Measurements from ENCODE around the gene OGN. TPM values are rescaled to one million over a fixed set of nuclear protein-coding genes. Genes with fewer than 3 reads are reported as not detected.
"Not testable (repeated sequence)": the region's sequence is repeated elsewhere in the genome, so short reads cannot be mapped to it uniquely, and the experiment has no call there.

Gene OGN
- total RNA-seq, 2 experiments from 2014 or later = 0.11 TPM; not detected in 1

DNA sequence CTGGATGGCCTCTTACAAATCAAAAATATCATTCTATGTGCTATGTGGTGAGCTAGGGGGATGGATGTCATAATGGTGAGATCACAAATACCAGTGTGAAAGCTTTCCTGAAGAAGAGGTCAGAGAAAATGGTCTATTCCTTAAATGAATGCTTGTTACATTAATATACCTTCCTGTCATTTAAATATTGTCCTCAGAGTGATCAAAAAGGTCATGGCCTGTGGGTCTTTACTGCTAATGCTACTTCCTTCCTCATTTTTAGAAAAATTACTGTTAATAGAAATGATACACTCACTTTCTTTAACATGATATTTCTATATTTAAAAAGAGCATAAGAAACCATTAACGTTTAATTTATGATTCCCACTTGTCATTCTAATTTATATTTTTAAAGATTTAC is 10.2 kb upstream of the OGN start:
- POLR2A ChIA-PET = no interaction called here
- no peaks in the 10 kb centered on the region for H3K4me1 Mint-ChIP-seq (ENCODE audit: low read depth)
- H3K9me3 Mint-ChIP-seq = no peaks in the 10 kb centered on the region

DNA sequence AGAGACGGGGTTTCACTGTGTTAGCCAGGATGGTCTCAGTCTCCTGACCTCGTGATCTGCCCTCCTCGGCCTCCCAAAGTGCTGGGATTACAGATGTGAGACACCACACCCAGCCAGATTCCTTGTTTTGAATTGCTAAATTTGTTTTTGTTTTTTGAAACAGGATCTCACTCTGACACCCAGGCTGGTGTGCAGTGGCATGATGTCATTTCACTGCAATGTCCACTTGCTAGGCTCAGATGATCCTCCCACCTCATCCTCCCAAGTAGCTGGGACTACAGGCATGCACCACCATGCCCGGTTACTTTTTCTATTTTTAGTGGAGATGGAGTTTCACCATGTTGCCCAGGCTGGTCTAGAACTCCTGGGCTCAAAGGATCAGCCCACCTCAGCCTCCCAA is 6.8 kb upstream of the OGN start:
- peaks cover 10% of the 10 kb centered on the region for H3K4me1 ChIP-seq (ENCODE audit: insufficient read depth, low read length)
- H3K27me3 ChIP-seq (ENCODE audit: control insufficient read depth in 1 of 2, insufficient read depth in 2 of 2, low read length in 2 of 2); intact Hi-C loops (cut with DNase I, micrococcal nuclease); H3K27ac ChIP-seq (ENCODE audit: low read depth in 1 of 2, low read length in 2 of 2); ATAC-seq (ENCODE audit: poor library complexity); DNase-seq; H3K36me3 ChIP-seq (ENCODE audit: insufficient read depth, low read length); CTCF ChIA-PET; H3K27ac Mint-ChIP-seq; H3K27me3 Mint-ChIP-seq; H3K36me3 Mint-ChIP-seq (ENCODE audit: low read depth); H3K4me3 ChIP-seq (ENCODE audit: low read length); H3K4me3 Mint-ChIP-seq; H3K9me3 ChIP-seq (ENCODE audit: control insufficient read depth in 1 of 2, insufficient read depth in 1 of 2, low read length in 2 of 2); POLR2A ChIA-PET; H3K9me3 Mint-ChIP-seq: not testable (repeated sequence)
- peaks cover 13% of the 10 kb centered on the region for H3K4me1 Mint-ChIP-seq (ENCODE audit: low read depth)

More for the DNA sequence above, 10.2 kb upstream of the OGN start:
- H3K9me3 ChIP-seq (ENCODE audit: control insufficient read depth in 1 of 2, insufficient read depth in 1 of 2, low read length in 2 of 2) = no peaks in the 10 kb centered on the region
- no peak overlapping the region for H3K4me3 Mint-ChIP-seq
- H3K27me3 Mint-ChIP-seq = no peaks in the 10 kb centered on the region
- no peaks in the 10 kb centered on the region for H3K4me1 ChIP-seq (ENCODE audit: insufficient read depth, low read length)
- CTCF ChIA-PET = no interaction called here
- H3K27me3 ChIP-seq (ENCODE audit: control insufficient read depth in 1 of 2, insufficient read depth in 2 of 2, low read length in 2 of 2) = no peaks in the 10 kb centered on the region
- ATAC-seq (ENCODE audit: poor library complexity) (no peak), DNase-seq (no peak)
- no peak overlapping the region for H3K27ac Mint-ChIP-seq
- H3K4me3 ChIP-seq (ENCODE audit: low read length) = no peak overlapping the region
- no peaks in the 10 kb centered on the region for H3K36me3 ChIP-seq (ENCODE audit: insufficient read depth, low read length)
- intact Hi-C loops (cut with DNase I, micrococcal nuclease) = no loop called here
- no peaks in the 10 kb centered on the region for H3K36me3 Mint-ChIP-seq (ENCODE audit: low read depth)
- TF ChIP-seq, protein P1, sequence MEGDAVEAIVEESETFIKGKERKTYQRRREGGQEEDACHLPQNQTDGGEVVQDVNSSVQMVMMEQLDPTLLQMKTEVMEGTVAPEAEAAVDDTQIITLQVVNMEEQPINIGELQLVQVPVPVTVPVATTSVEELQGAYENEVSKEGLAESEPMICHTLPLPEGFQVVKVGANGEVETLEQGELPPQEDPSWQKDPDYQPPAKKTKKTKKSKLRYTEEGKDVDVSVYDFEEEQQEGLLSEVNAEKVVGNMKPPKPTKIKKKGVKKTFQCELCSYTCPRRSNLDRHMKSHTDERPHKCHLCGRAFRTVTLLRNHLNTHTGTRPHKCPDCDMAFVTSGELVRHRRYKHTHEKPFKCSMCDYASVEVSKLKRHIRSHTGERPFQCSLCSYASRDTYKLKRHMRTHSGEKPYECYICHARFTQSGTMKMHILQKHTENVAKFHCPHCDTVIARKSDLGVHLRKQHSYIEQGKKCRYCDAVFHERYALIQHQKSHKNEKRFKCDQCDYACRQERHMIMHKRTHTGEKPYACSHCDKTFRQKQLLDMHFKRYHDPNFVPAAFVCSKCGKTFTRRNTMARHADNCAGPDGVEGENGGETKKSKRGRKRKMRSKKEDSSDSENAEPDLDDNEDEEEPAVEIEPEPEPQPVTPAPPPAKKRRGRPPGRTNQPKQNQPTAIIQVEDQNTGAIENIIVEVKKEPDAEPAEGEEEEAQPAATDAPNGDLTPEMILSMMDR (IDR thresholded peaks at IDR 0.05) = no peak
- no peak overlapping the region for H3K27ac ChIP-seq (ENCODE audit: low read depth in 1 of 2, low read length in 2 of 2)

DNA sequence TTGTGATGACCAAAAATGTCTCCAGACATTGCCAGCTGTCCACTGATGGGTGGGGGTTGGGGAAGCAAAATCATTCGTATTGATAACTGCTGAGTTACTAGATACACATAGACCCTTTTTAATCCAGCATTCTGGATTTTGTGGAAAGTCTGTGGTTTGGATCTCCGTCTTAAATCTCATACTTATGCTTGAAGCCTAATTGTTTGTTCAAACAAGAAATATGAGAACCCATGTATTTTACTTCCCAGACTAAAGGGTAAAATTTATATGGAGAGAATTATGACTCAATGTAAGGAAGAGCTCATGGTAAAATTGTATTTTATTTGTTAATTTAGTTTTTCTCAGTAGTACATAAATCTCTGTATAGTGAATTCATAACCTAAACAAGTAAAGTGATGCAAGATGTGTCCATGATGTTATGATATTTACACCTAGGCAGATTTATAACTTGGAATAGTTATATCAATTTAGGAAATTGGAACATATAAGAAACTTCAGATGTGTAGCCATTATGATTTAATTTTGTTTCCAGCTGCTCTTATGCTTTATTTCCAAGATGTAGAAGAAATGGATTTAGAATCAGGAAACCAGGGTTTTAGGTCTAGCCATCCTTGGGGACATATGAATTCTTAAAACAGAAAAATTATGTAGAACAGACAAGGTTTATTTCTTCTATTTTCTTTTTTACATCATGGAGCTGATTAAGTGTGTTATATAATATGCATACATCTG is 4.5 kb upstream of the OGN start:
- no peak overlapping the region for H3K4me3 Mint-ChIP-seq
- no peak overlapping the region for H3K4me3 ChIP-seq (ENCODE audit: low read length)
- intact Hi-C loops (cut with DNase I, micrococcal nuclease) = no loop called here
- H3K27ac Mint-ChIP-seq = no peak overlapping the region
- ATAC-seq (ENCODE audit: poor library complexity) (no peak), DNase-seq (no peak)
- H3K9me3 Mint-ChIP-seq = no peaks in the 10 kb centered on the region
- no peaks in the 10 kb centered on the region for H3K36me3 Mint-ChIP-seq (ENCODE audit: low read depth)
- H3K27me3 Mint-ChIP-seq = no peaks in the 10 kb centered on the region
- CTCF ChIA-PET = interaction anchor here (0.6 kb wide), 1 partner anchor 79 kb away, joined by 3 read pairs; no protein-coding TSS in a partner anchor
- peaks cover 14% of the 10 kb centered on the region for H3K4me1 ChIP-seq (ENCODE audit: insufficient read depth, low read length)
- TF ChIP-seq, protein P1 (IDR thresholded peaks at IDR 0.05) = no peak
- H3K4me1 Mint-ChIP-seq (ENCODE audit: low read depth) = peaks cover 28% of the 10 kb centered on the region
- POLR2A ChIA-PET = no interaction called here
- H3K36me3 ChIP-seq (ENCODE audit: insufficient read depth, low read length) = no peaks in the 10 kb centered on the region
- H3K9me3 ChIP-seq (ENCODE audit: control insufficient read depth in 1 of 2, insufficient read depth in 1 of 2, low read length in 2 of 2) = no peaks in the 10 kb centered on the region
- H3K27me3 ChIP-seq (ENCODE audit: control insufficient read depth in 1 of 2, insufficient read depth in 2 of 2, low read length in 2 of 2) = no peaks in the 10 kb centered on the region
- H3K27ac ChIP-seq (ENCODE audit: low read depth in 1 of 2, low read length in 2 of 2) = no peak overlapping the region

DNA sequence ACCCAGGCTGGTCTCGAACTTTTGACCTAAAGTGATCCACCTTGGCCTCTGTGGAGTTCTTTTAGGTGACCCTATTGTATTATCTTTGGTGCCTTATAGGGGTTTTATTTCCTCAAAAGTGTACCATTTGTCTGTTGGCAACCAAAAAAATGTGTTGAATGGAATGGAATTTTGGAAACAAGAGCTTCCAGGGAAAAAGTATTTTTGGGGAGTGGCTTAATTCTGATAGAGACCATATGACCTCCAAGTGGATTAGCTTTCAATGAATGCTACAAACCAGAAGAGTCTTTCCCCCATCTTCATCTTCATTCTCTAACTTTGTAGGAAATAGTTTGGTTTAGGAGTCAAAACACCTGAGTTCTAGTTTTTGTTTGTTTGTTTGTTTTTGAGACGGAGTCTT is 3.4 kb upstream of the OGN start:
- intact Hi-C loops (cut with DNase I, micrococcal nuclease) = no loop called here
- H3K36me3 Mint-ChIP-seq (ENCODE audit: low read depth) = no peaks in the 10 kb centered on the region
- peaks cover 14% of the 10 kb centered on the region for H3K4me1 ChIP-seq (ENCODE audit: insufficient read depth, low read length)

More for the DNA sequence above, 3.4 kb upstream of the OGN start:
- Histone ChIP-seq H3K27me3 (ENCODE audit: control insufficient read depth in 1 of 2, insufficient read depth in 2 of 2, low read length in 2 of 2) (no peaks in the 10 kb centered on the region), H3K36me3 (ENCODE audit: insufficient read depth, low read length) (no peaks in the 10 kb centered on the region), H3K9me3 (ENCODE audit: control insufficient read depth in 1 of 2, insufficient read depth in 1 of 2, low read length in 2 of 2) (no peaks in the 10 kb centered on the region), H3K27ac (ENCODE audit: low read depth in 1 of 2, low read length in 2 of 2) (no peak overlapping the region), H3K4me3 (ENCODE audit: low read length) (no peak overlapping the region)
- DNase-seq = no peak
- Mint-ChIP-seq H3K4me3 (no peak overlapping the region), H3K4me1 (ENCODE audit: low read depth) (peaks cover 35% of the 10 kb centered on the region), H3K27ac (no peak overlapping the region), H3K27me3 (no peaks in the 10 kb centered on the region), H3K9me3 (no peaks in the 10 kb centered on the region)
- POLR2A ChIA-PET = no interaction called here
- TF ChIP-seq, protein P1 (IDR thresholded peaks at IDR 0.05) = no peak
- CTCF ChIA-PET = no interaction called here
- no peak for ATAC-seq (ENCODE audit: poor library complexity)
